ENCODE results near the gene KLLN. TPM values are rescaled to one million over a fixed set of nuclear protein-coding genes. Genes with fewer than 3 reads are reported as not detected.

The KLLN gene
- total and polyA plus RNA-seq, 2 of the 13 experiments (the other 11 are each of a cell fraction or from before 2014, with no cell fraction given): 0.08 to 0.44 TPM

DNA sequence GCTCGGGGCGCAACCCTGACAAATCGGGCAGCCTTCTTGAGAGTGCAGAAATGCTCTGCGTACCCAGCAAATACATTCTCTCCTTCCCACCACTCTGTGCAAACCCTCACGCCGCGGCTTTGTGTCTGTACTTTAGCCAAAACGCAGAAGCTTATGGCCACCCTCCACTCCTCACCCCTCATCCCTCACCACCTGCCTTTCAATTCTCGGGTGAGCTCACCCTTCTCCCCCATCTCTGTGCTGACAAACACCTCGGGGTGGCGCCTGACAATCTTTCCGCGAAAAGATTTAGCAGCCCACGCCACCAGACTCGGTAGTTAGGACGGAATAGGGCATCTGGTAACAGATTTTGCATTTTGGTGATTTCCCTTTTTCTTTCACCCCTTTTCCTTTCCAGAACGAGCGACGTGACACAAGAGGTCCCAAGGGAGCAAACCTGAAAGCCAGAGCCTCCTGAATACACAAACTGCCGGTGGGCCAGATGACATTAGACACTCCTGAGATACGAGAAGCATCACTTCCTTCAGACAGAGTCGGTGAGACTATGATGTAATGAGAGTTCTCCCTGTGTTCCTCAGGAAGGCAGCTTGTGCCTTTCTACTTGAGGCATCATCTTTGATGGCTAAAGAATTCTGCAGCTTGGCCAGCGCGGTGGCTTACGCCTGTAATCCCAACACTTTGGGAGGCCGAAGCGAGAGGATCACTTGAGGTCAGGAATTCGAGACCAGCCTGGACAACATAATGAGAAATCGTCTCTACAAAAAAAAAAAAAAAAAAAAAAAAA lies 44.6 kb downstream of the KLLN start:
- peak overlapping the region; percentile 96 for H2AFZ ChIP-seq (ENCODE audit: low read length)
- ChIA-PET POLR2A (interaction anchor here (0.7 to 2.9 kb wide), 7 partner anchors 10 to 314 kb away, joined by 3 to 31 read pairs (median 5); partner anchors contain the start of genes KLLN, MINPP1 and PTEN), CTCF (ENCODE audit: low intra/inter-chr PET ratio, low total read pairs) (no interaction called here)
- no peaks in the 10 kb centered on the region for H3K9me3 ChIP-seq (ENCODE audit: low read length)
- intact Hi-C loops (cut with micrococcal nuclease; ENCODE audit: unreplicated experiment) (loop anchor here (2.0 kb wide), 1 partner anchor 44 kb away; the partner anchor contains the start of genes KLLN and PTEN), in situ Hi-C loops (cut with HindIII; ENCODE audit: extremely low pct_ligation_motif_present, low pct_unique_long_range_greater_than_20kb) (no loop called here)
- BruUV-seq (replicated peaks): TSS peak; percentile 60
- peaks cover 0 to 1% of the 10 kb centered on the region in 2 experiments; a peak in 1 of 5 replicates for H3K36me3 ChIP-seq (replicated peaks in 1 of 2; ENCODE audit: control insufficient read depth in 1 of 2, insufficient read depth in 2 of 2, low read length in 2 of 2)
- ATAC-seq (peak; percentile 66), FAIRE-seq (no peak), DNase-seq (ENCODE audit: low spot score) (no peak)
- H3K4me2 ChIP-seq (ENCODE audit: low read depth, low read length): peak overlapping the region; percentile 94
- peak overlapping the region; percentile 89 for H3K27ac ChIP-seq (ENCODE audit: extremely low read length, insufficient read depth, low read length)
- H3K9ac ChIP-seq (ENCODE audit: insufficient read depth, low read depth, low read length): peak overlapping the region; percentile 90
- H3K79me2 ChIP-seq (ENCODE audit: insufficient read depth, low read length): peaks cover 43% of the 10 kb centered on the region
- no peaks in the 10 kb centered on the region; a peak in 1 of 5 replicates for H3K27me3 ChIP-seq (ENCODE audit: control insufficient read depth in 1 of 2, insufficient read depth in 2 of 2, low read length in 2 of 2)
- H4K20me1 ChIP-seq (ENCODE audit: insufficient read depth, low read length): peaks cover 20% of the 10 kb centered on the region; the same call in 1 of the 2 replicates
- H3K4me3 ChIP-seq (replicated peaks in 1 of 3; ENCODE audit: insufficient read depth in 1 of 3, low read depth in 2 of 3, low read length in 3 of 3): peak overlapping the region; percentile 76 to 85 (median 78)
- H3K4me1 ChIP-seq (ENCODE audit: insufficient read depth, low read length): peaks cover 32% of the 10 kb centered on the region
- WGBS (ENCODE audit: low lambda C conversion rate): 4% methylated on average over 29 of the region's 29 CpGs
- TF ChIP-seq, protein P1, sequence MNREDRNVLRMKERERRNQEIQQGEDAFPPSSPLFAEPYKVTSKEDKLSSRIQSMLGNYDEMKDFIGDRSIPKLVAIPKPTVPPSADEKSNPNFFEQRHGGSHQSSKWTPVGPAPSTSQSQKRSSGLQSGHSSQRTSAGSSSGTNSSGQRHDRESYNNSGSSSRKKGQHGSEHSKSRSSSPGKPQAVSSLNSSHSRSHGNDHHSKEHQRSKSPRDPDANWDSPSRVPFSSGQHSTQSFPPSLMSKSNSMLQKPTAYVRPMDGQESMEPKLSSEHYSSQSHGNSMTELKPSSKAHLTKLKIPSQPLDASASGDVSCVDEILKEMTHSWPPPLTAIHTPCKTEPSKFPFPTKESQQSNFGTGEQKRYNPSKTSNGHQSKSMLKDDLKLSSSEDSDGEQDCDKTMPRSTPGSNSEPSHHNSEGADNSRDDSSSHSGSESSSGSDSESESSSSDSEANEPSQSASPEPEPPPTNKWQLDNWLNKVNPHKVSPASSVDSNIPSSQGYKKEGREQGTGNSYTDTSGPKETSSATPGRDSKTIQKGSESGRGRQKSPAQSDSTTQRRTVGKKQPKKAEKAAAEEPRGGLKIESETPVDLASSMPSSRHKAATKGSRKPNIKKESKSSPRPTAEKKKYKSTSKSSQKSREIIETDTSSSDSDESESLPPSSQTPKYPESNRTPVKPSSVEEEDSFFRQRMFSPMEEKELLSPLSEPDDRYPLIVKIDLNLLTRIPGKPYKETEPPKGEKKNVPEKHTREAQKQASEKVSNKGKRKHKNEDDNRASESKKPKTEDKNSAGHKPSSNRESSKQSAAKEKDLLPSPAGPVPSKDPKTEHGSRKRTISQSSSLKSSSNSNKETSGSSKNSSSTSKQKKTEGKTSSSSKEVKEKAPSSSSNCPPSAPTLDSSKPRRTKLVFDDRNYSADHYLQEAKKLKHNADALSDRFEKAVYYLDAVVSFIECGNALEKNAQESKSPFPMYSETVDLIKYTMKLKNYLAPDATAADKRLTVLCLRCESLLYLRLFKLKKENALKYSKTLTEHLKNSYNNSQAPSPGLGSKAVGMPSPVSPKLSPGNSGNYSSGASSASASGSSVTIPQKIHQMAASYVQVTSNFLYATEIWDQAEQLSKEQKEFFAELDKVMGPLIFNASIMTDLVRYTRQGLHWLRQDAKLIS (CRISPR knock-in tag; IDR thresholded peaks at IDR 0.05): no peak
- TF ChIP-seq ARNT2 (CRISPR knock-in tag; IDR thresholded peaks at IDR 0.05; ENCODE audit: low read depth) (no peak), ZSCAN22 (CRISPR knock-in tag; IDR thresholded peaks at IDR 0.05) (0 out of 2 replicates have a peak, but pooled peaks have one; percentile 28), TSC22D2 (CRISPR knock-in tag; IDR thresholded peaks at IDR 0.05; ENCODE audit: borderline replicate concordance) (no peak), TRIM24 (CRISPR knock-in tag; IDR thresholded peaks at IDR 0.05) (no peak), RARA (CRISPR knock-in tag; IDR thresholded peaks at IDR 0.05) (no peak), KLF13 (CRISPR knock-in tag; IDR thresholded peaks at IDR 0.05) (no peak), ZNF619 (CRISPR knock-in tag; IDR thresholded peaks at IDR 0.05) (no peak), ZFP90 (CRISPR knock-in tag; IDR thresholded peaks at IDR 0.05; ENCODE audit: borderline replicate concordance) (no peak), ZNF589 (CRISPR knock-in tag; conservative IDR thresholded peaks at IDR 0.05) (peak; percentile 49; the same call in 1 of the 2 replicates), ZBTB7A (CRISPR knock-in tag; IDR thresholded peaks at IDR 0.05) (no peak)
- TF ChIP-seq, protein P2, sequence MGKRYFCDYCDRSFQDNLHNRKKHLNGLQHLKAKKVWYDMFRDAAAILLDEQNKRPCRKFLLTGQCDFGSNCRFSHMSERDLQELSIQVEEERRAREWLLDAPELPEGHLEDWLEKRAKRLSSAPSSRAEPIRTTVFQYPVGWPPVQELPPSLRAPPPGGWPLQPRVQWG (CRISPR knock-in tag; IDR thresholded peaks at IDR 0.05; ENCODE audit: borderline replicate concordance, low read depth): no peak
- TF ChIP-seq, protein P3, sequence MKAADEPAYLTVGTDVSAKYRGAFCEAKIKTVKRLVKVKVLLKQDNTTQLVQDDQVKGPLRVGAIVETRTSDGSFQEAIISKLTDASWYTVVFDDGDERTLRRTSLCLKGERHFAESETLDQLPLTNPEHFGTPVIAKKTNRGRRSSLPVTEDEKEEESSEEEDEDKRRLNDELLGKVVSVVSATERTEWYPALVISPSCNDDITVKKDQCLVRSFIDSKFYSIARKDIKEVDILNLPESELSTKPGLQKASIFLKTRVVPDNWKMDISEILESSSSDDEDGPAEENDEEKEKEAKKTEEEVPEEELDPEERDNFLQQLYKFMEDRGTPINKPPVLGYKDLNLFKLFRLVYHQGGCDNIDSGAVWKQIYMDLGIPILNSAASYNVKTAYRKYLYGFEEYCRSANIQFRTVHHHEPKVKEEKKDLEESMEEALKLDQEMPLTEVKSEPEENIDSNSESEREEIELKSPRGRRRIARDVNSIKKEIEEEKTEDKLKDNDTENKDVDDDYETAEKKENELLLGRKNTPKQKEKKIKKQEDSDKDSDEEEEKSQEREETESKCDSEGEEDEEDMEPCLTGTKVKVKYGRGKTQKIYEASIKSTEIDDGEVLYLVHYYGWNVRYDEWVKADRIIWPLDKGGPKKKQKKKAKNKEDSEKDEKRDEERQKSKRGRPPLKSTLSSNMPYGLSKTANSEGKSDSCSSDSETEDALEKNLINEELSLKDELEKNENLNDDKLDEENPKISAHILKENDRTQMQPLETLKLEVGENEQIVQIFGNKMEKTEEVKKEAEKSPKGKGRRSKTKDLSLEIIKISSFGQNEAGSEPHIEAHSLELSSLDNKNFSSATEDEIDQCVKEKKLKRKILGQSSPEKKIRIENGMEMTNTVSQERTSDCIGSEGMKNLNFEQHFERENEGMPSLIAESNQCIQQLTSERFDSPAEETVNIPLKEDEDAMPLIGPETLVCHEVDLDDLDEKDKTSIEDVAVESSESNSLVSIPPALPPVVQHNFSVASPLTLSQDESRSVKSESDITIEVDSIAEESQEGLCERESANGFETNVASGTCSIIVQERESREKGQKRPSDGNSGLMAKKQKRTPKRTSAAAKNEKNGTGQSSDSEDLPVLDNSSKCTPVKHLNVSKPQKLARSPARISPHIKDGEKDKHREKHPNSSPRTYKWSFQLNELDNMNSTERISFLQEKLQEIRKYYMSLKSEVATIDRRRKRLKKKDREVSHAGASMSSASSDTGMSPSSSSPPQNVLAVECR (CRISPR knock-in tag; IDR thresholded peaks at IDR 0.05; ENCODE audit: borderline replicate concordance): 0 out of 2 replicates have a peak, but pooled peaks have one; percentile 51

Data from HepG2 (cell line).